ELF-1 (cell line): ENCODE results near the gene CCL2.

Experiments
- DNase-seq: peaks from one replicate; pipeline ENCODE4 v3.0.0-alpha.2; 2016; ENCODE audit warnings: low read depth, low spot score

CCL2 gene

DNA sequence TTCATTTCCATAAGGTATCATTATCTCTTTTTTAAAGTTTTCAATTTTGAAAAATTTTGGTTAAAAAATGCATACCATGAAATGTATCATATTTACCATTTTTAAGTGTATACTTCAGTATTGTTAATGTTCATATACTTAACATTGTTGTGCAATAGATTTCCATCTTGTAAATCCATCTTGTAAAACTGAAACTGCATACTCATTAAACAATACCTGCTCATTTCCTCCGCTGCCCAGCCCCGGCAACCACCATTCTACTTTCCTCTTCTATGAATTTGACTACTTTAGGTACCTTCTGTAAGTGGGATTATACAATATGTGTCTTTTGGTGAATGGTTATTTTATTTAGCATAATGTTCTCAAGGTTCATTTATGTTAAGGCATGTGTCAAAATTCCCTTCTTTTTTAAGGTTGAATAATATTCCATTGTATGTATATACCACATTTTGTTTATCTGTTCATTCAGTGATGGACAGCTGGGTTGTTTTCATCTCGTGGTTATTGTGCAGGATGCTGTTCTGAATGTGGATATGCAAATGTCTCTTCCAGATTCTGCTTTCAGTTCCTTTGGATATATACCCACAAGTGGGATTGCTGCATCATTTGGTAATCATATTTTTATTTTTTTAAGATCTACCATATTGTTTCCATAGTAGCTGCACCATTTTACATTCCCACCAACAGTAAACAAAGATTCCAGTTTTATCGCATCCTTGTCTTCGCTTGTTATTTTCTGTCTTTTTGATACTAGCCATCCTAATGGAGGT, 6.7 kb downstream of the CCL2 start:
- no peak for DNase-seq

DNA sequence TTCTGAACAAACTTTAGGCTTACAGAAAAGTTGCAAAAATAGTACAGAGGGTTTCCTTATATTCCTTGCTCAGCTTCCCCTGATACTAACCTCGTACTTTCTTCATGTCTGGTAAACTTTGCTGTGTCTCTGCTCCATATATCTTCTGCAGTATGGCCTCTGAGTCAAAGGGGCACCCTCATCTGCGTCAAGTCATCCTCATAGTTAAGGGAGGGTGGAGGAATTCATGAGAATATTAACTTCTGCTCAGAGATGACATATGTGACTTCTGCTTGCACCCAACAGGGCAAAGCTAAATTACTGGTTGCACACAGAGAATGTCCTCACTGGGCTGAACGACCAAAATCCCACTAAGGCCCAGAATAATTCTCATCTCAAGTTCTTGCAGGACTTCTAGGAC, 10.6 kb downstream of the CCL2 start:
- no peak for DNase-seq

DNA sequence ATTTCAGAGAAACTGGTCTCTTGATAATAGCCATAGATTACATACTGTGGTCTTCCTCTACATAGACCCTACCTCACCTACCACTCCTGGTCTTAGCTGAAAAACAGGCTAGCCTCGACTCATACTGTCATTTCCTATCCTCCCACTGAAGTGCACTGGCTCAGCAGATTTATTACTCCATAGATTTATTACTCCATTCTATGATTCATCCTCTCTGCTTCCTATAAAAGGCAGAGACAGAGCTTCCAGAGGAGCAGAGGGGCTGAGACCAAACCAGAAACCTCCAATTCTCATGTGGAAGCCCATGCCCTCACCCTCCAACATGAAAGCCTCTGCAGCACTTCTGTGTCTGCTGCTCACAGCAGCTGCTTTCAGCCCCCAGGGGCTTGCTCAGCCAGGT, 14.9 kb downstream of the CCL2 start, which contains the start of gene CCL7:
Gene CCL7 (plus strand): TSS at position 253 of the 400 bp plus-strand sequence. CDS start 70 bp downstream, at position 323.
- no peak for DNase-seq

DNA sequence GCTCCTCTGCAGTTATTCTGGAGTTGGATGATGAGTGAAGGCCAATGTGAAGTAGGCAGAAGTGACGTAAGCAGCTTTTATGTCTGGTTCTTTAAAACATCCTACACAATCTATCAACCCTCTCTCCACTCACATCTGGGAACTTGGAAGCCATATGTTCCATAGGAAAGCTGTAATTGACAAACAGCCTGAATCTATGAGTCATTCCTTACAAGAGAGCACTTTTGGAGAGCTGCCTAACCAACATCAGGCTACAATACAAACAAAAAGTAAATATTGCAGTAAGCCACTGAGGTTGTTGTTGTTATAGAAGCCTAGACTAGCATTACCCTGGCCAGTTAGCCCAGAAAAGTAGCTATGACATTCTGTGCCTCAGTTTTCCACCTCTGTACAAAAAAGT, 20.8 kb downstream of the CCL2 start:
- DNase-seq: no peak

DNA sequence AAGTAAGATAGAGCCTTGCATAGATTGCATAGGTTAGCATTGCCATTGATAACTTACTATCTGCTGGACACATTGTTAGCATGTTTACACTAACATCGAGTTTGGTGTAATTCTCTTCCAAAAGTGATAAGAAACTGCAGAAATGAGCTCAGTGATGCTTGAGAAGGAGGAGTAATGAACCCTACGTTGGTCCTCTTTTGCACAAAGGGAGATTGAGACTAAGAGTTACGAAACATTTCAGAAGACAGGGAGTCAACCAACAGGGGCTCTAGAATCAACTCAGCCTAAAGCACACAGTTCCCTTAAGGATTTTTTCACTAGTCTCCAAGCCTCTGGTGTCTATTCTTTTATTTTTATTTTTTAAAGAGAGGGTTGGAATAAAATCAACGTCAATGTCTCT, 21.7 kb downstream of the CCL2 start:
- DNase-seq: no peak

DNA sequence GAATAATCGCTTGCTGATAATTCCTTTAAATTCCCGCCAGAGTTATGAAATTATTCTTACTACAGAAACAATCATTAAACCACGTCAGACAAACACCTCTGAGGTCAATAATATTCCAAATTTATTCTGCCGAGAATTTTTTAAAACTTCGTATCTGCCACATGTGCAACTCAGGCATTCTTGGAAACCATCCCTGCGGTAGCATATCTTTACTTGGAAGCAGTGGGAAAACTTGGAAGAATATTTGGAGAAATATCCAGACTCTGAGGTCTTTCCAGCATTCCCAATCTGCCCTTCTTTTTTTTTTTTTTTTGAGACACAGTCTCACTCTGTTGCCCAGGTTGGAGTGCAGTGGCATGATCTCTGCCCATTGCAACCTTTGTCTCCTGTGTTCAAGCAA, 28.5 kb downstream of the CCL2 start:
- no peak for DNase-seq

DNA sequence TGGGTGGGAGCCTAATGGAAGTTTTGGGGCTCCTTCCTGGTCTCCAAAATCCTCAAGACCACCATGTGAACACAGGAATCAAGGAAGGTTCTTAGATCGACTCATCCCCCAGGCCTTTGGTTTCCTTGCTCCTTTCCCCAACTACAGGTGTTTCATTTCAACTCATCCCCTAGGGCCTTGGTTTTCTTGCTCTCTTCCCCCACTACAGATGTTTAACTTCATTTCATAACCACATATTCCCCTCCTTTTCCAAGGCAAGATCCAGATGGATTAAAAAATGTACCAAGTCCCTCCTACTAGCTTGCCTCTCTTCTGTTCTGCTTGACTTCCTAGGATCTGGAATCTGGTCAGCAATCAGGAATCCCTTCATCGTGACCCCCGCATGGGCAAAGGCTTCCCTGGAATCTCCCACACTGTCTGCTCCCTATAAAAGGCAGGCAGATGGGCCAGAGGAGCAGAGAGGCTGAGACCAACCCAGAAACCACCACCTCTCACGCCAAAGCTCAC, 30.3 kb downstream of the CCL2 start, which contains the start of gene CCL11:
Gene CCL11 (plus strand): TSS at position 457 of the 507 bp plus-strand sequence. CDS start 67 bp downstream, outside the sequence.
- DNase-seq: no peak

DNA sequence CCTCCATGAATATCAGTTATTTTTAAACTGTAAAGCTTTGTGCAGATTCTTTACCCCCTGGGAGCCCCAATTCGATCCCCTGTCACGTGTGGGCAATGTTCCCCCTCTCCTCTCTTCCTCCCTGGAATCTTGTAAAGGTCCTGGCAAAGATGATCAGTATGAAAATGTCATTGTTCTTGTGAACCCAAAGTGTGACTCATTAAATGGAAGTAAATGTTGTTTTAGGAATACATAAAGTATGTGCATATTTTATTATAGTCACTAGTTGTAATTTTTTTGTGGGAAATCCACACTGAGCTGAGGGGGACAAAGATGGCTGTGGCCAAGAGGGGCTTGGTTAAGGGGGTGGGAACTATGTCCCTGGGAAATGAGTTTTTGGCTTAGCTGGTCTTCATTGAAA, 32.8 kb downstream of the CCL2 start:
- DNase-seq: no peak

DNA sequence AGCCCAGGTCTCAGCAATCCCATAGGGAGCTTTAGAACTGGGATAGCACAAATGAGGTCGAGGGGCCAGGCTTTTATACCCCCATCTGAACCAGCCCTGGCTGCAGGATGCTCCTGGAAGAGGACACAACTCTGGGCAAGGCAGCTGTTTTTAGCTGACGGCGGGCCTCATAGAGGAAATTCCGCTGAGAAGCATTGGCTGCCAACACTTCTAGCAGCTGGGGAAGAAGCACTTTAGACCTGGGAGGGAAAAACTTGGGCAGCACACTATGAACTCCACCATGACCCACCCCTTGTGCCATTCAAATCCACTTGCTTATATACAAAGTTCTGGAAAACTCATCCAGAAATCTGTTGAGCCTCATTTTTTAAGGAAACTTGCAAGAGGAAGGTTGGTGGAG, 35.5 kb downstream of the CCL2 start:
- DNase-seq: no peak

DNA sequence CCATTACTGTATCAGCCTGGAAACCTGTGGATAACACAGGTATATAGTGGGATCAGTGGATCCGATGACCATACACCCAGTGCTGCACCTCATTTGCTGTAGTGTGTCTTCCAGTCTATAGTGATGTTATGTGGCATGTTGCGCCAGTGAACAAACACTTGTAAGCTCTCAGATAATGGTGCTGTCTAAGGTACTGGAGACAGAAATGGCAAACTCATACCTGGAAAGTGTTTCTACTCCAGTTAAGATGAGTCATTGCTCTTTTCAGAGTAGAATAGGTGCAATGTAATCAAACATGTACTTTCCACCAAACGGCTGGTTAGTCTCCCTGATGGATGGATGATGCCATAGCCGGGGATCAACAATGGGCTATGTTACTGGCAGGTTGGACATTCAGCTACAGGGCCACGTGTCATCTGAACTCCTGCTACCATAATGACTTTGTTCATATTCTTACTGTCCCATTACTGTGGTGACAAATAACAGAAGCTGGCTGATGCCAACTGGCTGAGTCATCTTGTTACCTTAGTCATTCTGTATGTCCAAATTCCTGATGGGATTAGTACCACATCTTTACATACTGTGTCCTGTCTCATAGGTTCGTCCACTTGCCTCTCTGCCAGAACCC, 36.8 kb downstream of the CCL2 start:
- DNase-seq: no peak

DNA sequence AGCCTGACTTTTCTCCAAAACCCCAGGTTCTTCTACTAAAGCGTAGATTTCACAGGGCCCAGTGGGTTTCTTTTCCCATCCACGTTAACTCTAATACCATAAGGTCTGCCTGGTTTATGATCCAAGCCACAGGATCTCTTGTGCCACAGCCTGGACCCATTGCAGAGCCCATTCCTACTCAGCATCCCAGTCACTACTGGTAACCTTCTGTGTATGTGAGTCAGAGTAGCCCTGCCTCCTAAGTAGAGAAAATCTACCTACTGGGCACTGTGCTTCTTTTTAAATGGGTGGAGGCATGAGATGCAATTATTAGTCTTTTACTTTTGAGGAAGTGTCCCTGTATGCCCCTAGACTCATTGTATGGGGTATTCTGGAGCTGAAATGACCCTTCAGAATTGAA, 43.9 kb downstream of the CCL2 start:
- DNase-seq: no peak

DNA sequence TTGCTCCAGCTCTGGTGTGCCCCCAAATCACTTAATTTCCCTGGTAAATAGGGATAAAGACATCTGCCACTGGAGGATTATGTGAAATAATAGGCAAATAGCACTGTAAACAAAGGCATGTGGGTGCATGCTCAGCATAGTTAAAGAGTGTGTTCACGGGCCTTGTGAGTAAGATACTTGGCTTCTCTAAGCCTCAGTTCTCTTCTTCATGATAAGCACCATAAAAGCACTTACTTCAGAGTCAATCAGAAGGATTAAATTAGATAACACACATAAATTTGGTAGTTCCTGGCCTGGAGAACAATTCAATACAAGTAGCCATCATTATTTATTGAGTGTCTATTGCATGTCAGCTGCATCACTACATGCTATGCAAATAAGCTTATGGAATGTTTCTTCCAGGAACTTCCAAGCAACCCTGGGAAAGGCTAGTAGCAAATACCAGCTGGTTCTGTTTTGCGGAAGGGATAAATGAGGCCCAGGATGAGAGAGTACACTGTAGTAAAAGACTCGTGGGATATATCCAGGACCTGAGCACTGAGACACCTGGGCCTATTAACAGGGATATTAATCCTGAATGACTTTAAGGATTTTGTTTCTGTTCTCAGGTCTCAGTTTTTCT, 45.0 kb downstream of the CCL2 start:
- DNase-seq: no peak

DNA sequence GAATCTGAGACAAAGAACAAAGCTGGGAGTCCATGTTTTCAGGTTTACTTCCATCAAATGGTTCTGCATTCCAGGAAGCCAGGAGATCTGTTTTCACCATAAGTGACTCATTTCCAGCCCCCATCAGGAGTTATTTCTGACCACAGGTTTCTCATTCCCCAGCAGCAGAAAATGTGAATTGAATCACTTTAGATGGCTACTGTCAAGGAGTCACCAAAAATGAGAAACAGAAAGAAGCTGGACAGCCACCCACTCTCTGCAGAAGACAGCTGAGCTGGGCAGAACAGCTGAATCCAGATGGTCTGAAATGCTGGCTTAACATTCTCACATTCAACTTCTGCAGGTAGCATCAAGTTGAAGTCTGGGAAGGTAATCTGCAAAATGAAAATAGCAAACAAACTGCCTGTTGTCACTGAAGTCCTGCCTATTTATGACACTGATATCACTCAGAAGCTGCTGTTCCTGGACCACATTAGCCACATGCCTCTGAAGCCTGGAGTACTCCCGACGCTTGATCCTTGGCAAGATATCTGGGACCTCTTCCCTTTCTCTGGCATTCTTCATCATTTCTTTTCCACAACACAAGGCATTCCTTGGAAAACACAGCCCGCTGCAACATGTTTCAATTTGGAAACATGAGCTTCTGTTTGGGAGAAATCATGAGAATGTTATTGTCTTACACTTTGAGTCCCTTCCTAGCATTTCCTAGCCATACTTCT, 45.7 kb downstream of the CCL2 start:
- DNase-seq: no peak

DNA sequence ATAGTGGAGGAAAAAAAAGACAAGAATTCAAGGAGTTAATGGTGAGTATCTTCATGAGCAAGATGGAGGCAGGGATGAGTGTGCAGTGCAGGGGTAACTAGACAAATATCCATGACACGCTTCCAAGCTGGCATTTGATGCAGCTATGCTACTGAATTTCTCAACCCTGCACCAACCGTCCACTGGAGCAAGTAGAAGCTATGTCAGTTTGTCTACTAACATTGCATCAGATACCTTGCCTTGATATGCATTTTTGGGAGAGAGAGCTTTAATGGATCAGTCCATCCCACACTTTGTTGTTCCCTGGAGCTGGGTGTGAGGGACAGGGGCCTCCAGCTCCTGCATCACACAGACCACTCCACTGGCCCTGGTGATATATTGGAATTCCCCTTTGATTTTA, 46.9 kb downstream of the CCL2 start:
- DNase-seq: no peak

DNA sequence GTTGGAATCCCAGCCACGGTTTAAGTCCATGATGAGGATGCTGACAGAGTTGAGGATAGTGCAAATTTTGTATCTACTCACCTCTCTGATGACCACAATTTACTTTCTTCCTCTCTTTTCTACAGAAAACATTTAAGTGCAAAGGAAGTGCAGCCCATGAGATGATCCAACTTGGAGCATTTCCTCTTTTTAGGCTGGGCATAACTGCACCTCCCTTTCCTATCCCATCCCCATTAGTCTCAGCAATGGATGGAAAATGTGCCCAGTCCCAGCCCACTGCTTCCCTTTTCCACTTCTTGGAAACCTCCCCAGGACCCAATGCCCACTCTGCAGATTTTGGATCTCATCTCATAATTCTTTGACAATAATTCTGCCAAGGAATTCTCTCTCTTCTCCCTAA, 47.6 kb downstream of the CCL2 start:
- no peak for DNase-seq

DNA sequence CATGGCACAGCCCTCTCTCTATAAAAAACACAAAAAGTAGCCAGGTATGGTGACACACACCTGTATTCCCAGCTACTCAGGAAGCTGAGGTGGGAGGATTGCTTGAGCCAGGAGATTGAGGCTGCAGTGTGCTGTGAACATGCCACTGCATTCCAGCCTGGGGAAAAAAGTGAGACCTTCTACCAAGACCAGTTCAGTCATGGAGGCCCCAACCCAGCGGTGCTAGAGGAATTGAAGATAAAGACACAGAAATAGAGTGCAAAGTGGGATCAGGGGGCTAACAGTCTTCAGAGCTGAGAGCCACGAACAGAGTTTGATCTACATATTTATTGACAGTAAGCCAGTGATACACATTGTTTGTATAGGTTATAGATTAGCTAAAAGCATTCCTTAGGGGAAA, 48.5 kb downstream of the CCL2 start:
- no peak for DNase-seq

DNA sequence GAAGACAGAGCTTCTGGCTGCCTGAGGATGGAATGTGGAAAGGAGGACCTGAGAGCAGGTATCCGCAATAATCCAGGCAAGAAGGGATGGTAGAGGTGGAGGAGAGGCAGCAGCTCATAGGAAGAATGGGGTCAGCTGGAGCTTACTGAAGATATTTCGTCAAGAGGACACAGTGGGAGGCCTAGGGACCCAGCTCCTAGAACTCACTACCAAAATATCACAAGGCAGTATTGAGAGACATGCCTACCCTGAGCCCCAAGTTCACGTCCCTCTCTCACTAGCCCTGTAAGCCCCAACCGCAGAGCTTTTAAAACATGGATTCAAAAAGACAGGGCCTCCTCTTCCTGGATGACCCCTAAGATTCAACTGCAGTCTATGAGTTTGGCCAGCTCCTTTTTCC, 50.0 kb downstream of the CCL2 start:
- no peak for DNase-seq

DNA sequence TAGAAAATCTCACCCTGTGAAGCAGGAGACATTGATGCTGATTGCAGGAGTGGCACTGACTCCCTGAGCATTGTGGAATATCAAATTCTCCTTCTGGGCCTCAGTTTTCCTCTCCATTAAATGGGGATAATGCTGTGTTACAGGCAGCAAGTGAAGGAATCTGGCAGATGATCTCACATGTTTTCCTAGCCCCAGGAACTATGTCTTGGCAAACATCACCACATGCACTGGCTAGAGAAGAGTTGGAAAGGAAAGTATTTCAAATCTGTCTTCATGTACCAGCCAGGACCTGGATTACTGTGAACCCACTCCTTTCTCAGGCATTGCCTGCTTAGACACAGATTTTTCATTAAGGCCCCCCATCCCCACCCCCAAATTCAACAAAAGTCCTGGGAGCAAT, 50.5 kb downstream of the CCL2 start:
- DNase-seq: no peak

DNA sequence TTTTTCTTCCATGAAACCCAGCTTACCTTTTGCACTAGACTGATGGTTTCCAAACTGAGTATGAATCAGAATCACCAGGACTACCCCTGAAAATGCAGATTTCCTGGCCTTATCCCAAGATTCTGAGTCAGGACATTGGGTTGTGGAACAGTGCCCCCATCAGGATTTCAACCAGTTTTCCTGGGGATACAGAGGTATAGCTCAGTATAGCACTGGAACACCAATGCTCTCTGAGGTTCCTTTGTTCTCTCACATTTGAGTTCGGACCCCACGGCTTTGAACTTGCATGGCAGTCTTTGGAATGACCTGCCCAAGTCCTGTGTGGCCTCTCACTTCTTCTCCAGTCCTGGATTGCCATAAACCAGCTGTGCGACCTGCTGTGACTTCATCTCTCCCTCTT, 51.4 kb downstream of the CCL2 start:
- peak; percentile 14 for DNase-seq
